ENCODE results near the gene CSRNP3.

Gene CSRNP3

DNA sequence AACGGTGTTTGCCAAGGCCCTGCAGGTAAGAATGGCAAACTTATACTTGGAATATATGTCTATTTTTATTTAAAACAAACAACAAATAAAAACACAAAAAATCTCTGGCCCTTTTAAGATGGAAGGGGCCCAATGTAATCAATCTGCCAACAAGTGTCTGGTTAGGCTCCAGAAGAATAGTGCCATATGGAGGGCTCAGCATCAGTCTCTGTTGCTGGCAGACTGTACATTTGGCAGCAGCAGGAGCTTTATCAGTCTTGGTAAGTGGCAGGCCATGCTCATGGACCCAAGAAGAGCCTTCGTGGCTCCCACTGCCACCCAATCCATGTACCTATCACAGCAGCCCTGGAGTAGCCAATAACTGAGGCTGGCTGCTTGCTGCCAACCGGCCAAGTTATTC lies 223.4 kb downstream of the CSRNP3 start:
- no peak for DNase-seq

DNA sequence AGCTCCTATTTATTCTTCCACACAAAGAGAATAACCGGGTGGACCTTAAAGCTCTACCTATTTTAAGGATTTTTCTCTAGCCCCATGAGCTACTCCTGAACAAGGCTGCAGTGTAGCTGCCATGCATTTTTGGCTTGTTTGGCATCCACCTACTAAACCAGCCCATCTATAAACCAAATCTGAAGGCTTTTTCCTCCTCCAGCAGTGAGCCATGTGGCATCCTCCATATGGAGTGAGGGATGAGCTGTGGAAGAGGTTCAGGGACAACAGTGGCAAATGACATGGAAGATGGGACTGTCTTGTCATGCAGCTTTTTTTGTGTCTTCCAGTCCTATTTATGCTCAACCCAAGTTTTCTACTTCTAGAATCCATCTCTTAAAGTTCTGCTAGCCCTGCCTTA lies 224.3 kb downstream of the CSRNP3 start:
- DNase-seq, result no peak

DNA sequence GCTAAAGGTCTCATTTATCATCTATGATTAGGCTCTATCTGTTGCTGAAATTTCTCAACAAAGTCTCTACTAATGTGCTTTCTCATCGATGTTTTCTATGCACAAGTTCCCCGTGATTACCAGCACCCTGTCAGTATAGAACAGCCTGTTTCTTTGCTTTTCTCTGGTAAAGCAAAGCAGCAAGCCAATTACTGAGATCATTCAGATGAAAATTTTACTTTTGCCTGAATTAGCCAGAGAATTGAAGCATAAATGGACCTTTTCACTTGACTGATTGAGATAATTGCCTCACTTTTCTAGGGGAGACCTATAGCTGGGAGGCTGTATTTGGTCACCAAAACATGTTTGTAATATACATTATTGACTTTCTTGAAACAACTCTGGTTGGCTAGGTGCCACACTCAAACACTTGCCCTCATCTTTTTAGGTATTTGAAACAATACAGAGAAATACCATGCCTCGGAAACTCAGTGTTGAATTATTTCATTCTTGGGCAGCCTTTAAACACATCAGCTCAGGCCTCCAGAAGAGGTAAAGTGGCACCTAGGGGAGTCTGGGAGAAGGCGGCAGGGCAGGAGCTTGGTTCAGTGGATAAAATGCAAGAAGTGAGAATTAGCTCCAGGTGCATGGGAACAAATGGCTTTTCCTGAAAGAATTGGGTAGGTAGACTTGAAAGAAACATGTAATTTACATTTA lies 228.4 kb downstream of the CSRNP3 start:
- no peak for DNase-seq

DNA sequence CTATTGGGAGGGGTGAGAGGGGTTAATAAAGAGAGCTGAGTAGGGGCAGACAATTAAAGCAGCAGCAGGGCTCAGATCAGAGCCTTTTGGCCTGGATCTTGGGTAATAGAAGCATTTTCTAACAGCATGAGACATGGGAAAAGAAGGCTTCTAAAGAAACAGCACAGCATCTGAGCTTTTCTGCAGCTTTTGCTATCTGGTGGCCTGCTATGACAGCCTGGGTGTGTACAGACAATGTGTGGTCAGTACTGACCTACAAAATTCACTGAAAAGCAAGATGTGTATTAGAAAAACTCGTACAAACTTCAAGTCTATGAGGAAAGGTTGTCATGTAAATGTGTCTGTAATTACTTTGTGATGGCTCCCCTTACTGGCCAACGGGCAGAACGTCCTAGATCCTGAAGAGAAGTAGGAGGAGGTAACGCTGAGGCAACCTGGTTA lies 229.0 kb downstream of the CSRNP3 start:
- peak; percentile 44 for DNase-seq

DNA sequence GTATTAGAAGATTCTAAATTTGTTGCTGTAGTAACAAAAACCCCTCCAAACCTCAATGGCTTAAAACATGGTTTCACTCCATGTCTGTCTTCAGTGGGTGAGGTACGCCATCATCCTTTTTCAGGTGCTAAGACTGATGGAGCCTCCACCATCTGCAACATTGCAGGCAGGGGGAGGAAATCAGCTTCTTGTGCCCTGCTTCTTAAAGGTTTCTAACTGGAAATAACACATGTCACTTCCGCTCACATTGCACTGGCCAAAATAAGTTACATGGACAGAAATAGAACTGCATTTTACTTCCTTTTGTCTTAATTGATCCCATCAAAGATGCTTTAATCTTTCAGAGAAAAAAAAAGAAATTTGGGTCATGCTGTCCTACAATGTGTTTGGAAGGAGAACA lies 230.4 kb downstream of the CSRNP3 start:
- no peak for DNase-seq

DNA sequence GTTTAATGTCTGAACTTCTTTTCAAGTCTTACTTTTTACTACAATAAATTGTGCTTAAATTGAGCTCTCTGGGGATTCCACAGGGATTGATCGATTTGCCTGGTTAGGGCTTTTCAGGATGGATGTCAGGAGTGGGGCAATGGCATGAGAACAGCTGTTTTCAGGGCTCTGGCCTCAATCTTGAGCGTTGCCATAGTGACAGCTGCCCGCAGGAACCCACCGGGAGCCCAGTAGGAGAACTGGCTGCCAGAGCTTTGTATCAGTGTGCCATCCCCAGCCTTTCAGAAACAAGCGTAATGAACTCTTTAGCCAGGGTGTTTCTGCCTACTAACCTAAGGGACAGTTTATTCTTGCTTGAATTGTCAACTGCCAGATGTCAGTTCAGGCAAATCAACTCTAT lies 231.0 kb downstream of the CSRNP3 start:
- no peak for DNase-seq

DNA sequence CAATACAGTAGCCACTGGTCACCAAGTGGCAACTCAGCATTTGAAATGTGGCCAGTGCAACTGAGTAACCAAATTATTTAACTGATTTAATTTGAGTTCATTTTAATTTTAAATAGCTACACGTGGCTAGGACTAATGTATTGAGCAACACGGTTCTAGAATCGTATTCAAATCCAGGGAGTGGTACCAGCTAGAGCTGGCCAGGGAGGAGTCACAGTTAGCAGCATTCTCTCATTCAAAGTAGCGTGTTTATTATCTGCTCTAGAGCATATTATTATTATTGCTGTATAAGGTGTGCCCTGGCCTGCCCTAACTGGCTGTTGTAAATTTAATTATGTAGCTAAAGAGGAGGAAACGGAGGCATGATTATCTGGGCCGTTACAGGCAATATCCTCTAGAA lies 231.6 kb downstream of the CSRNP3 start:
- DNase-seq, result no peak

DNA sequence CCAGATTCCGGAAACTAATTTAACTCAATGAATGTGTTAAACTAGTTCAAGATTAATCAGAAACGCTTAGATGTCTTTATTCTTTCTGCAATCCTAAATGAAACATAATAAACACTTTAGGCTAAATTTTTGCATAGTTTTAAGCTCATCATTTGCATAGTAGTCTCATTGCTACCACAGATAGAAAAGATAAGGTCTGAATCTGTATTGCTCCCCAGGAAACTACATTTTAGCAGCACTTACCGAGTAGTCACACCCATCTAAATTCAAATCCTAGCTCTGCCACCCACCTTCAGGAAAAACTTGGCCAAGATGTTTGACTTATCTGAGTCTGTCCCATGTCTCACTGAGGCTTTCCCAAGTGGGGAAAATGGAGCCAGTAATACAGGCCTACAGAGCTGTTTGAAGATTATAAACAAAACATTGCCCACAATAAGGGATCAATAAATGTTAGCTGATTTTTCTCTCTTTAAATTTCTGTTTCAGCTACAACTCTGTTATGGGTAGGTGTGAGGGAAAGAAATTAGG lies 237.5 kb downstream of the CSRNP3 start:
- no peak for DNase-seq

DNA sequence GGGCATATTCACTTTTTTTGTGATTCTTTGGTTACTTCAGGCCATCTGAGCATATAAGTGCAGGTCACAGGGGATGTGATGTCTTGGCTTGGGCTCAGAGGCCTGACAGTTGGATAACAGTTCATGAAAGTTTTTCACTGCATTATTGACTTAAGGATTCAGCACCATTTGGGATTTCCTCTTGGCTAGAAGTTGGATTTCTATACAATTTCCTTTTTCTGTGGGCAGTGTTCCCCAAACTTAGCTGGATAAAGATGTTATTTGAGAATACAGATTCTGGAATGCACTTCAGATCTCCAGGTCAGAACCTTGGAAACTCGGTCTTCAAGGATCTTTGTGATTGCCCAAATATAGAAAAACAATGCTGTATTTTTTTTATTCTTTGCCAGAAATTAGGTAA lies 246.6 kb downstream of the CSRNP3 start:
- no peak for DNase-seq

DNA sequence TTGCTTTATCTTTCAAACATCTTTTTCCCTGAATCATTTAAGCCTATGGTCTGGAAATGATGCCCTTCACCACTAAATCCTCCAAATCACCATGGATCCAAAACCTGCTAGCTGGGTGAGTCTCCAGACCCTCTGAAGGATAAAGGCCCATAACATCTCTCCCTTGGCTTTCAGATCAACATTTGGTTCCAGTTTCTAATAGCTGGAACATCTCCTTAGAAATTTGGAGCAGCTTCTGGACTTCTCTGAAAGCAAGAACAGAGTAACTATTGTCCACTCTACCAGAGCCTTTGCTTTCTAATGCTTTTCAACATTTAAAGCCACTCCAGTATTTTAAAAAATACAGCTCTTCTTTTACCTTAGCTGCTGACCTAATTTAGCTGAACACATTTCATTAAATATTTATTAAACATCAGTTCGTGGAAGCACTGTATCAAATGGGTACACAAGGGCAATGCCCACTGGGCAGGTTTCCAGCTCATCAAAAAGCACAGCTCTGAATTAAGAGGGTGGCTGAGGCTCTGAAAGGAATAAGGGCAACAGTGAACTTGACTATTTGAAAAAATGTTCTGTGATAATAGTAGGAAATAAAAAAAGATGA lies 249.2 kb downstream of the CSRNP3 start:
- DNase-seq, result no peak

DNA sequence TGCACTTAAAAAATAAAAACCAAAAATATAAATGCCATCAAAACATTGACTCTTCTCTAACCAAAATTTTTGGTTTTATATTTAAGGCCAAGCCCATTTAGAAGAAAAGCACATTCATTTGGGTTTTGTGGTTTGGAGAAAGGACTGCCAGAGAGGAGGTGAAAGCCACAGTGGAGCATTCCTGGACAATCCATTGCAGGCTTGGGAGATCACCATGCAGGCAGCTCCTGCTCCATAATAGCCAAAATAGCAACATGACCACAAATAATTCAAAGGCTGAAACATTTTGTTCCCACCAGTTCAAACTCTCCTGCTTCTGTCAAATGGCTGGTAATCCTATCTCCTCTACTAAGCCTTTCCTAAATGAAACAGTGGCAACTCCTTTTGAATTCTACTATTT lies 251.0 kb downstream of the CSRNP3 start:
- no peak for DNase-seq

DNA sequence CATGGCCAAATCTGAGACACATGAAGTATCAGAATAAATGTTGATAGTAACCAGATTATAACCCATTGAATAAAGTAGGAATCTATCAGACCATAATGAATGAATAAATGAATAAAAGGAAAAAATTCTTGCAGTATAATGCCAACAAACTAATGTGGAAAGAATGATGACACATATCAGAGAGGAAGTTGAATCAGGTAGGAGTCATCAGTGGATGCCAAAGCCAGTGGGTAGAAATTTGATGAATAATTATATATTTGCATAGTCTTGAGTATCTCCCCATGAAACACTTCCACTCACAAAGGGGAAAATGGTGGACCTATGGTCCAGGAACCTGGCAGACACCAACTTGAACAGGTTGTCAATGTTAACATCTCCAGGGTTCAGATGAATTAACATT lies 255.9 kb downstream of the CSRNP3 start:
- no peak for DNase-seq
